ENCODE measurements around the gene ATAD1.

The ATAD1 gene

DNA sequence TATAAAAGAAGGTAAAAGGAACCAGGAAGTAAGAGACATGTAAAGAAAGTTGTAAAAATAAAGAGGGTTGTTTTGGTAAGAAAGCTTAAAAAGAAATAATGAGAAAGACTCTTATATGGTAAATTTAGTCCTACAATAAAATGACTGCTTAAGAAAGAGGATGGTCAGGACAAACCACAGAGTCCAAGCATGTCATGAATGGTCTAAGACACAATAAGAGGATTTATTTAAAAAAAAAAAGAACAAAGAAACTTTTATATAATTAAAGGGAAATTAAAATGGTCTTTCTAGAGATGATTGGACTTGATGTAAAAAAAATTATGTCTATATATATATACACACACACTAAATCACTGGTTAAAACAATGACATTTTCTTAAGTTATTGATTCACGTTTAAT, 18.2 kb downstream of the ATAD1 start:
- no peak for DNase-seq

DNA sequence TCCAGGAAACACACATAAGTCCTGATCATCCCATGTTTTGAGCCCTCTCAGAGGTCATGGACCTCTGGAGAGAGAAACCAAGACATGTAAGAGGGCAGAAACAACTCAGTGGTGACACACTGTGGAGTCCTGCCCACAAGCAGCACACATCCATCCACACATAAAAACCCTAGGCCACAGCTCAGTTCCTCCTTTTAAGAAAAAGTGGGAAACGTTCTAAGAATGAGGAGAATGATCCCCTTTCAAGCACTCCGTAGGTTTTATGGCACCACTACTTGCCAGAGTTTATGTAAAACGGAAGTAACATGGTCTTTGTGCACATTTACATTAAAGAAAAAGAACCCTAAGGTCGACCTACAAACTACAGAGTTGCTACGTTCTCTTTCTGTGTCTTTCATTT, 19.9 kb downstream of the ATAD1 start:
- no peak for DNase-seq

DNA sequence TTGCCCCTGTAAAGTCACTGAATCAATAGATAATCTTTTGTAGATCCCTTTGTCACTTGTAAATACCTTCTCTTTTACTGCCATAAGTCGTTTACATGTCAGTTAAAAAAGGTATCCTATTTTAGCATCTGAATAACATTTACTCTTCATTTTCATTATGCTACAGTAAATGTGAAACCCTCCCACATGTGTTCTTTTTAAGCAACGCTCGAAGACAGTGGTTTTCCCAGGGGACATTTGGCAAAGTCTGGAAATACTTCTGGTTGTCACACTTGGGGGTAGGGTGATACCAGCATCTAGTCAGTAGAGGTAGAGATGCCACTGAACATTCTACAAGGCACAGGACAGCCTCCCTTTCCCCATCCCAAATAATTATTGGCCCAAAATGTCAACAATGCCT, 23.7 kb downstream of the ATAD1 start:
- no peak for DNase-seq

DNA sequence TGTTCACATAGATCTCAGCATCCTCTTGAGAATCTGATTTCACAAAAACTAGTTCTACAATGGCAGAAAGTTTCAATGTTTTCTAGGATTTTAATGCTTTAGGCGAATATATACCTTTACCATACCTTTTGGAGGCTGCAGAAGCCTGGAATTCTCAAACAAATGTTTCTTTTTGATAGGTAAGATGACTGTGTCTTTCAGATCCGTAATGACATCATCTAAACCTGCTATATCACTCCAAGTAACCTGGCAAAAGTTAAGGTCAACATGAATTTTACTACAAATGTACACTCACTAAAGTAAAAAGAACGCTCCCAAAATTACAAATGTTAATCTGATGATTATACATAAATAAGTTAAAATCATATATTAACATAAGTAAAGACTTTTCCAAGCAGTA, 27.8 kb downstream of the ATAD1 start:
- no peak for DNase-seq

DNA sequence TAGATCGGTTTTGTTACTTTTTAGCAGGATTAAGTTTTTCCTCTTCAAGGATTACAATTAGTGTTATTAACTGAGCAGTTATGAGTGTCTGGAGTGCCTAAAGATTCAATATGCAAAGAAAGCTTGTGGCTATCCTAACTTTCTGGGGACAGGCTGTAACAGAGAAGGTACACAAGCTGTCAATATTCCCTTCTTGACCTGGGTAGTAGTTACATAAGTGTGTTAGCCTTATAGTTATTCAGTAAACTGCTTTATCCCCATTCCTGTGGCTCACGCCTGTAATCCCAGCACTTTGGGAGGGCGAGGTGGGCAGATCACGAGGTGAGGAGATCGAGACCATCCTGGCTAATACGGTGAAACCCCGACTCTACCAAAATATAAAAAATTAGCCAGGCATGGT, 31.6 kb downstream of the ATAD1 start:
- DNase-seq = no peak

DNA sequence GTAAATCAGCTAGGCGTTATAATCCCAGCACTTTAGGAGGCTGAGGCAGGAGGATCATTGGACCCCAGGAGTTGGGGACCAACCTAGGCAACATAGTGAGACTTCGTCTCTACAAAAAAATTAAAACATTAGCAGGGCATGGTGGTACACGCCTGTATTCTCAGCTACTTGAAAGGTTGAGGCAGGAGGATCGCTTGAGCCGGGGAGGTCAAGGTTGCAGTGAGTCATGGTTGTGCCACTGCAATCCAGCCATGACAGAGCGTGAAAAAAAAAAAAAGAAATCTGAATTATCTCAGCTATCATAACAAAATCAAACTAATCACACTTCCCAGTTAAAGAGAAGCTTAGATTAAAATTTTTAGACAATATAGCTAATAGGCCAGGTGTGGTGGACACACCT, 35.3 kb downstream of the ATAD1 start:
- DNase-seq = no peak

DNA sequence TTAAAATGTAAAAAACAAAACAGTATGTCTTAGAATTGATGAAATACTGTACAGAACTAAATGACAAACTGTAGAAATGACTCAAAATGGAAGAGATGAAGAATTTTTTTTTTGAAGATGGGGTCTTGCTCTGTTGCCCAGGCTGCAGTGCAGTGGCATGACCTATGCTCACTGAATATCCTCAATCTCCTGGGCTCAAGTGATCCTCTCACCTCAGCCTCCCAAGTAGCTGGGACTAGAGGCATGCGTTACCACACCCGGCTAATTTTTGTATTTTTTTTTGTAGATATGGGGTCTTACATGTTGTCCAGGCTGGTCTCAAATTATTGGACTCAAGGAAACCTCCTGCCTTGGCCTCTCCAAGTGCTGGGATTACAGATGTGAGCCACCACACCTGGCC, 36.5 kb downstream of the ATAD1 start:
- no peak for DNase-seq

DNA sequence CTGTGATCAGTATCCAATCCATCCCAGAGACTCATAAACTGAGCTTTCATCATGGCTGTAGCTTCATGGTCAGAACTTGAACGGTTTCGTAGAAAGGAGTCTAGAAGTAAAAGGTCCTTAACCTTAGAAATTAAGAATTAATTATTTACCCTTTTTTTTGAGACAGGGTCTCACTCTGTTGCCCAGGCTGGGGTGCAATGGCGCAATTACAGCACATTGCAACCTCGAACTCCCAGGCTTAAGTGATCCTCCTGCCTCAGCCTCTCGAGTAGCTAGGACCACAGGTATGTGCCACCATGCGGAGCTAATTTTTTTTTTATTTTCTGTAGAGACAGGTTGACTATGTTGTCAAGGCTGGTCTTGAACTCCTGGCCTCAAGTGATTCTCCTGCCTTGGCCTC, 41.7 kb downstream of the ATAD1 start:
- no peak for DNase-seq

DNA sequence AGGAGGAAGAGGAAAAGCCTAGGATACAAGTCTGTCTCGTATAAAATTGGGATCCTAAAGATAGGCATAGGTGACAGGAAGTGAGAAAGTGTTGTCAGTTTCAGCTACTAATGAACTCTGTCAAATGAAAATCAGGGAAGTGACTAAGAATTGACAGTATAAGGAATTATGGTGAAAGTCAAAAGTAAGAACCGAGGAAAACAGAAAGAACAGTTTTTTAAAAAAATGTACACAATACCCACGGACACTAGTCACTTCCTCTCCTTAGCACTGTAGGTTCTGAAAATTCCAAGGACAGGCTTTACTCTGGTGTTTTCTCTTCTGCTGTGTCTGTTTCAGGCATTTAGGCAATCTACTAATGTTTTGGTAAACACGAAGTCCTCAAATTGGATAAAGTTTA, 42.3 kb downstream of the ATAD1 start:
- DNase-seq = no peak

DNA sequence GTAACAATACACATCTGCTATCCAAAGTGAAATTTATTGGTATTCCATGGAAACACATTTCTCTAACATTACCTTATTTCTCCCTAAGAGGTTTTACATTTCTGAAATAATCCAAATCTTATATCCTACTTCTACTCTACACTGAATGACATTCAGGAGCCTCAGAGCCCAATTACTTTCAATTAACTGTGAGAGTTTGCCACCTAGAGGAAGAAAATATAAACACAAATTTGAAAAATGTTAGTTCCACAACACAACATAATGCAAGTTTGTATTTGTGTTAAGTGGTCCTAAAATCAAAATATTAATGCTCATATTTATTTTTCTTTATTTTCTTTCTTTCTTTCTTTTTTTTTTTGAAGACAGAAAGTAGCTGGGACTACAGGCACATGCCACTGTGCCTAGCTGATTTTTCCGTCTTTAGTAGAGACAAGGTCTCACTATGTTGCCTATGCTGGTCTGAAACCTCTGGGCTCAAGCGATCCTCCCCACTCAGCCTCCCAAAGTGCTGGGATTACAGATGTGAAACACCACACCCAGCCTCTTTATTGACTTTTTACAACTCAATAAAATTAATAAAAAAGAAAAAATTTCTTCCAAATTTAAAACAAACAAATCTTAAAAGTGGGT, 46.0 kb downstream of the ATAD1 start:
- no peak for DNase-seq

DNA sequence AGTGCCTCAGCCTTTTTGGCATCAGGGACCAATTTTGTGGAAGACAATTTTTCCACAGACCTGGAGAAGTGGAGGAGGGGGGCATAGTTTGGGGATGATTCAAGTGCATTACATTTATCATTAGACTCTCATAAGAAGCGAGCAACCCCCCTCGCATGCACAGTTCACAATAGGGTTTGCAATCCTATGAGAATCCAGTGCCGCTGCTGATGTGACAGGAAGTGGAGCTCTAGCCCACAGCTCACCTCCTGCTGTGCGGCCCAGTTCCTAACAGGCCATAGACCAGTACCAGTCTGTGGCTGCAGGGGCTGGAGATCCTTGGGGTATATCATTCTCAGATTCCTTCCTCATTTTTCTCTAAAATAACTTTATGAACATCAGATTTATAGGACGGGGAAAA, 50.8 kb downstream of the ATAD1 start:
- no peak for DNase-seq

DNA sequence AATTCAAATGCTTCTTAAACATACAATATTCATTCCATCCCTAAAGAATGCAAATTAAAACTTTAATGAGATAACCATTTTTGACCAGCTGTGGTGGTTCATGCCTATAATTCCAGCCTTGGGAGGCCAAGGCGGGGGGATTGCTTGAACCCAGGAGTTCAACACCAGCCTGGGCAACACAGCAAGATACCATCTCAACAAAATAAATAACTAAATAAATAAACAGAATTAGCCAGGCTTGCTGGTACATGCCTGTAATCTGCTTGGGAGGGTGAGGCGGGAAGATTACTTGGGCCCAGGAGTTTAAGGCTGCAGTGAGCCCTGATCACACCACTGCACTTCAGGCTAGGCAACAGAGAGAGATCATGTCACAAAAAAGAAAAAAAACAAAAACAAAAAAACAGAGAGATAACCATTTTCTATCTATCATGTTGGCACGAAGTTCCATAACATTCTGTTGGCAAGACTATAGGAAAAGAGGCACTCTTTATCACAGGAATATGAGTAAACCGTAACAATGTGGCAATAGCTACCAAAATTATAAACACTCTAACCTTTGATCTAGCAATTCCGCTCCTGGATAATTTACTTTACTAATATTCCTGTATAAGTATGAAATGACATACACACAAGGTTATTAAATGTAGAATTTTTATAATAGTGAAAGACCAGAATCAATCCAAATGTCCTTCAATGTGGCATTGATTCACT, 52.2 kb downstream of the ATAD1 start:
- DNase-seq = no peak

DNA sequence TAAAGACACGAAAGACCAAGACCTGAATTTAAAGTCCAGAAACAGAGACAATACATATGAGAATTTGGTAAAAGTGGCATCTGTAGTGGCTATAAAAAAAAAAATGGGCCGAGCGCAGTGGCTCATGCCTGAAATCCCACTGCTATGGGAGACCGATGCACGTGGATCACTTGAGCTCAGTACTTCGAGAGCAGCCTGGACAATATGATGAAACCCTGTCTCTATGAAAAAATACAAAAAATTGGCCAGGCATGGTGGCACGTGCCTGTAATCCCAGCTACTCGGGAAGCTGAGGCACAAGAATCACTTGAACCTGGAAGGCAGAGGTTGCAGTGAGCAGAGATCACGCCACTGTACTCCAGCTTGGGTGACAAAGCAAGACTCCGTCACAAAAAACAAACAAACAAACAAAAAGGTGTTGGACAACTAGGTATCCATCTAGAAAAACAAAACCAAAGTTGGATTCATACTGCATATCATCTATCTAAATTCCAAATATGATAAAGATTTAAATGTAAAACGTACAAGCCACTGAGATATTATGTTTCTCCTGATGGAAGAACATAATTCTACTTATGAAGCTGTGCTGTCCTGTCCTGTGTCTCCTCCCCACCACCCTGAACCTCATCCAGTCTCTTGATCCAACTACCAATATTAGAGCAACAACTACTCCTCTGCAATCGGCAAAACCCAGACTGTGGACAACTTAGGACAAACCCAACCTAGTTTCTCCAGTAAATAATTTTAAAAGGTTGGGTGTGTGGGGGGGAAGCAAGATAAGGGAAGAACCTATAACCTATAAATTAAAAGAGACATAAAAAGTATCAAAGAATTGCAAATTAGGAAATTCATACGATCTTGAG, 53.7 kb downstream of the ATAD1 start:
- DNase-seq = no peak

DNA sequence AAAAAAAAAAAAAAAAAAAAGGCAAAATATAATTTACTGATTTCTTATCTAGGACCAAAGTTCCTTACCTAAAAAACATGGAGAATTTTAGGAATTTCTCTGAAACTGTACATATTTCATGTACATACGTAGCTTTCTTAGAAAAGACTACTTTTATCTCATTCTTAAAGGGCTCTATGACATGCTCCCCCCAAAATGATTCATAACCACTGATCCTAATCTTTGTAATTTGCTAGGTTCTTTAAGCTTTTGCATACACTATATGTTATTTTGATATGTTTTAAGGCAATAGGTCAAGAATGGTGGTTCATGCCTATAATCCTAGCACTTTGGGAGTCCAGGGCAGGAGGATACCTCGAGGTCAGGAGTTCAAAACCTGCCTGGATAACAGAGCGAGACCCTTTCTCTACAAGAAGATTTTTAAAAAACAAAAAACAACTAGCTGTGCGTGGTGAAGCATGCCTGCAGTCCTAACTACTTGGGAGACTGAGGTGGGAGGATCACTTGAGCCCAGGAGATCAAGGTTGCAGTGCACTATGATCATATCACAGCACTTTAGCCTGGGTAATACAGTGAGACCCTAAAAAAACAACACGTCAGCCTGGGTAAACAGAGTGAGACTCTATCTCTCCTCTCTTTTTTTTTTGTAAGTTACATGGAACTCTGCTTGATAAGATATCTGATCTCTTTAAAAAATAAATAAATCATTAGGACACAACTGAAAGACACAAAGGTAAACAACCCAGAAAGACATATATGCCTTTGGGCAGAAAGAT, 54.8 kb downstream of the ATAD1 start:
- no peak for DNase-seq

DNA sequence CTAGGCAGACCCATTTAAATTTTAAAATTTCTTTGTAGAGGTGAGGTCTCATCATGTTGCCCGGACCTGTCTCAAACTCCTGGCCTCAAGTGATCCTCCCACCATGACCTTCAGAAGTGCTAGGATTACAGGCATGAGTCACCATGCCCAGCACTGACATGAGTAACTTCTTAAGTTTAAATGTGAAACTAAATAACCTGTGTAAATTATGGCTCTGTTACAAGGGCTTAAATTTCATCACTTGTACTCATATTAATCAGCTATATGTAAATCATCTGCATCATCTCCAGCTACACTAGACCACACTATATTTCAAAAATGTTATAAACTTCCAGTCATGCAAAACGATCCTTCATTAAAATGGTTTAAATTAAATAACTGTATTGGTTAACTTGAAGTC, 56.1 kb downstream of the ATAD1 start:
- DNase-seq = no peak

DNA sequence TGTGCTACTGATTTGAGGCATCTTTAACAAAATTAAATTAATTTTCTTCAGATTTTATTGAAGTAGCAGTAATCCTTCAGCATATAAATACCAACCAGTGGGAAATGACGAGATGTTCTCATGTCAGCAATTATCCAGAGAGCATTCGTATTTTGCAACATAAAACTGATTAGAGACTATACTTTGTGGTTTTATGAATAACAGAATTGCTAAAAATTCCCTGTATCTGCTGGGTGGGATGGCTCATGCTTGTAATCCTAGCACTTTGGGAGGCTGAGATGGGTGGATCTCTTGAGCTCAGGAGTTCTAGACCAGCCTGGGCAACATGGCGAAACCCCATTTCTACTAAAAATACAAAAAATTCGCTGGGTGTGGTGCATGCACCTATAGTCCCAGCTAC, 56.9 kb downstream of the ATAD1 start:
- no peak for DNase-seq

DNA sequence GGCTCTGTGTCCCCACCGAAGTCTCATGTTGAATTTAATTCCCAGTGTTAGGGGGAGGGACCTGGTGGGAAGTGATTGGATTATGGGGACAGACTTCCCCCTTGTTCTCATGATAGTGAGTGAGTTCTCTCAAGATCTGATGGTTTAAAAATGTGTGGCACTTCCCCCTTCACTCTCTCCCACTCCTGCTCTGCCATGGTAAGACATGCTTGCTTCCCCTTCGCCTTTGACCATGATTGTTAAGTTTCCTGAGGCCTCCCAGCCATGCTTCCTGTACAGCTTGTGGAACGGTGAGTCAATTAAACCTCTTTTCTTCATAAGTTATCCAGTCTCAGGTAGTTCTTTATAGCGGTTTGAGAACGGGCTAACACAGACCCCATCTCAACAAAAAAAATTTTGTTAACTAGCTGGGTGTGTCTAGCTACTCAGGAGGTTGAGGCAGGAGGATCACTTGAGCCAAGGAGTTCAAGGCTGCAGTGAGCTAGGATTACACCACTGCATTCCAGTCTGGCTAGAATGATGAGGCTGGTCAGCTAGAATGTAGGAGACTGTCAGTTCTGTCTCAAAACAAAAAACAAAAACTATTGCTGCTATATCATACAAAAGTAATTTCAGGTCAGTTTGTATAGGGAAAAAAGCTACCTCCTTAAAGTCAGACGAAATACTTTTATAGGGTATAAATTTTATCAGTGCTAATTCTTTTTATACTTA, 57.7 kb downstream of the ATAD1 start:
- DNase-seq = no peak

DNA sequence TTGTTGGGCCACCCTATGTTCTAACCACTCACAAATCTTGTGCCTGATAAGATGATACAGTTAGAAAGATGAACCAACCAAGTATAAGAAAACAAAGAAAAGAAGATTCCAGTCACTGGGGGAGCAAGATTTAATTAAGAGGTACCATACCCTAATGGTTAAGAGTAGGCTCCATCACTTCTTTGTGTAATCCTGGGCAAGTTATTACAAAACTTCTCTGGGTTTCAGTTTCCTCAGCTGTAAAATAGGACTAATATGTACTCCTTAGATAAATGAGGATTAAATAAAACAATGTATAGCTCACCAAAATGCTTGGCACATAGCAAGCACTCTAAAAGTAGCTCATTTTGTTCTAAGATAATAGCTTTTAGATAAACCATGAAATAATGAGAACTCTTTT, 58.5 kb downstream of the ATAD1 start:
- no peak for DNase-seq

DNA sequence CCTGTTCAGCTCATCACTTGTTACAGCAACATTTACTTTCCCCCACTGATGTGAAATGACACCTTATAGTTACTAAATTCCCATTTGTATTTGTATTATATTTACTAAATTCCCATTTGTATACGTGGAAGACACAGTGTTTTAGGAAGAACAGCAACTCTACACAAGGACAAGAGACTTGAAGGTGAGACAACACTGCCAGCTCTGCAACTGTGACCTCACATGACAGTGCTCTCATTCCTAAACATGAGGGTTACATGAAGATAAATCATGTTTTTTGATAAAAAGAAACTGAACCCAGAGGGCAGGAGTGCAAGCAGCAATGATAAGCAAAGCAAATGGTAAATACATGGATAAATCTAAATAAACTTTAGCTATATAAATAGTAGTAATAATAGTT, 60.3 kb downstream of the ATAD1 start:
- no peak for DNase-seq

DNA sequence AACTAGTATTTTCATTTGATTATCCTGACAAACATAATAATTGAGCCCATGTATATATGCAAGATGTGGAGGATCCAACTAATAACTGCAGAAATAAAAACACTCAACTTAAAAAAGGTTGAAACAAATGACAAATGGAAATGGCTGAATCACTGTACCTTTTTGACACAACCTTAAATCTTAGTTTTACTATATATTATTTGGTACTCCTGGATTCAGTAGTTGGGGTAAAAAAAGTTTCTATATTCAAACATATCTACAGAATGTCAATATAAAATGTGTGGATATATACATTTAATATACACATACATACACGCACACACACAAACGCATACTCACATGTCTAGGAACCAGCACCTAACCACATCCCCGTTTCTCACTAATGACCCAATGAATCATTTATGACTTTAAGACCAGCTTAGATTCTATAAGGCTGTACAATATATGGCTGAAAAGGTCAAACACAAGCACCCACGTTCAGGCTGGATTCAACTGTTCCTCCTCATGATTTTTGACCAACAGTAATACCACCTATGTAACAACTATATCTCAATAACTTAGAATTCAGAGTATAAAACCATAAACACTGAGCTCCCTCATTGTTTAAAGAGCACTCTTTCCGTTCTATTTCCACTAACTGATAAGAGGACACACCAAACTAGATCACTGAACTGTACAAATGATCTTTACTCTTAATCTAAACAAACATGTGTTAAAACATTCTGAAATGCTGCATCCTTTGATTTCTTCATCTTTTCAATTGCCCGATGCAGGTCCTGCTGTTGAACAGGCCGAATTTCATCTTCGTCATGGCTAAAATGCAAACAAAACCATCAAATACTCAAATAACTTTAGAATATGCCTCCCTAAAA, 63.8 kb downstream of the ATAD1 start:
- DNase-seq = no peak

DNA sequence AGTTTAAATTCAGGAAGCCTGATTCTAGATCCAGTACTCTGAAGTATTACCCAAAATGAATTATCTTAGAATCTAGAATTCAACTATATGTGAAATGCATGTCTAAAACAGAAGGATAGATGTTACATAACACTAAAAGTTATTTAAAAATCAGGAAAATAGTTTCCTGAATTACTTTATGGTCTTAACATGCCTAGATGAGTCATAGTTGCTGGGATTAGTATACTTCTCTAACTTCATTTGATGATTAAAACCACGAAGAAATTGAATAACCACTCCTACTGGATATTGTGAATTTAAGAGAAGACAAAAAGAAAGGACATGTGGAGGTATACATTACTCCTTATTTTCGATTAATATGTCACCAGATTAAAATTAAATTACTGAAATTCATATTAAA, 65.5 kb downstream of the ATAD1 start:
- DNase-seq = no peak

DNA sequence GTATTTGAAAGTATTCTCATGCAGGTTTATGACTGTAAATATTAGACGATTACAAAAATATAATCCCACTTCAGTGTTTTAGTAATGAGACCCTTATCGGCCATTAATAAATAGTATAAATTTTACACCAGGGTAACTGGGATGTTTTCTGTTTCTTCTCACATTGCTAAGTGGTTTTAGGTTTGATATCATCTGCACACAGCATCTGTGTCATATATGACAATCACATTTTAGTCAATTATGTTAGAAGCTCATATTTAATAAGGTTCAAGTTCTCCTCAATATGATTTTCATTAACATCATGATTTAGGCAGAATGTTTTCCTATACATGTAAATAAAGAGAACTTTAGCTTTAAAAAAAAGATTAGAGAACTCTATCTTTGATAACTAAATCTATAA, 66.8 kb downstream of the ATAD1 start:
- DNase-seq = no peak

Measured in activated CD4-positive, CD25-positive, alpha-beta regulatory T cell (primary cell).